HG03354 (cell line): Measurements from ENCODE around the gene FBH1.
"Not testable (repeated sequence)": the region's sequence is repeated elsewhere in the genome, so short reads cannot be mapped to it uniquely, and the experiment has no call there.

Source experiments
- ATAC-seq: cut with Tn5 transposase; IDR thresholded peaks from one replicate; pipeline ENCODE4 v1.9.1; 2021; ENCODE audit warnings: mild to moderate bottlenecking; ENCODE audit not compliant: unreplicated experiment, poor library complexity, severe bottlenecking

The FBH1 gene

GRCh38 chr10:5933909-5934546 is 44.0 kb downstream of the FBH1 start:
- ATAC-seq, result no peak

- no peak for ATAC-seq
Measured at GRCh38 chr10:5935628-5936027, 45.6 kb downstream of the FBH1 start.

GRCh38 chr10:5937016-5937415 is 47.0 kb downstream of the FBH1 start:
- no peak for ATAC-seq

GRCh38 chr10:5938291-5938690 is 48.2 kb downstream of the FBH1 start:
- no peak for ATAC-seq

- no peak for ATAC-seq
Measured at GRCh38 chr10:5940807-5941218, 50.8 kb downstream of the FBH1 start.

GRCh38 chr10:5941579-5941978 is 51.5 kb downstream of the FBH1 start:
- no peak for ATAC-seq

GRCh38 chr10:5942001-5942400 is 52.0 kb downstream of the FBH1 start:
- no peak for ATAC-seq

GRCh38 chr10:5942474-5942873 is 52.4 kb downstream of the FBH1 start:
- ATAC-seq, result no peak

- no peak for ATAC-seq
Measured at GRCh38 chr10:5943536-5943935, 53.5 kb downstream of the FBH1 start.

- ATAC-seq, result no peak
Measured at GRCh38 chr10:5944389-5945189, 54.5 kb downstream of the FBH1 start.

- no peak for ATAC-seq
Measured at GRCh38 chr10:5945190-5945509, 55.1 kb downstream of the FBH1 start.

GRCh38 chr10:5945561-5946418 is 55.7 kb downstream of the FBH1 start:
- no peak for ATAC-seq

- ATAC-seq, result not testable (repeated sequence)
Measured at GRCh38 chr10:5946419-5946775, 56.4 kb downstream of the FBH1 start.

GRCh38 chr10:5946786-5947185 is 56.7 kb downstream of the FBH1 start:
- no peak for ATAC-seq

- no peak for ATAC-seq
Measured at GRCh38 chr10:5947471-5948207, 57.6 kb downstream of the FBH1 start.

GRCh38 chr10:5948208-5948585 is 58.2 kb downstream of the FBH1 start:
- no peak for ATAC-seq

- ATAC-seq, result no peak
Measured at GRCh38 chr10:5949009-5949759, 59.1 kb downstream of the FBH1 start.

- ATAC-seq, result no peak
Measured at GRCh38 chr10:5951167-5951711, 61.2 kb downstream of the FBH1 start.

GRCh38 chr10:5951721-5952407 is 61.8 kb downstream of the FBH1 start:
- no peak for ATAC-seq
